Lower leg skin (tissue), 4 donors: ENCODE measurements around the gene CHIC2. TPM values are rescaled to one million over a fixed set of nuclear protein-coding genes. Genes with fewer than 3 reads are reported as not detected.
"Not testable (repeated sequence)": the region's sequence is repeated elsewhere in the genome, so short reads cannot be mapped to it uniquely, and the experiment has no call there.

Source experiments
- DNase-seq, 2 donors: peaks; one replicate each; pipeline ENCODE4 v3.0.0-alpha.2; 2019; ENCODE audit warnings: low spot score in 2 of 2
- H3K4me3 ChIP-seq: fragments of 200-600 bp; sonication (generic); 2 replicates; pipeline ENCODE4 v1.5.1; 2017; ENCODE audit warnings: mild to moderate bottlenecking, low read depth; ENCODE audit not compliant: poor library complexity, severe bottlenecking
- CTCF ChIP-seq, 3 donors: fragments of 450-650 bp; IDR thresholded peaks; one replicate each; pipeline ENCODE4 v1.5.1; 2016; ENCODE audit warnings: antibody characterized with exemption in 3 of 3, mild to moderate bottlenecking in 3 of 3, moderate library complexity in 2 of 3
- POLR2A ChIP-seq, 2 donors: fragments of 450-650 bp; IDR thresholded peaks; one replicate each; pipeline ENCODE4 v1.6.1; 2016 to 2017; ENCODE audit warnings: antibody characterized with exemption in 2 of 2, mild to moderate bottlenecking in 1 of 2, moderate library complexity in 1 of 2
- WGBS, 2 donors: methylation state at CpG; one replicate each; pipeline ENCODE4 v1.1.5; 2018; 5-methylcytosine and 5-hydroxymethylcytosine counted together
- intact Hi-C: fragments of 100-400 bp; cut with DNase I; formaldehyde crosslinking; loops from one replicate; pipeline ENCODE4 v1.15.0; 2023; ENCODE audit warnings: low total_unique reads
- total RNA-seq, 4 donors: library from RNA; depleted of rRNA; stranded (reverse); fragments of >200 nt; gene quantifications; one replicate each; pipeline ENCODE4 v1.1.0, GENCODE V29; 2016

Gene CHIC2
- total RNA-seq, 4 donors from 2014 or later: 63.0 to 80.7 (median 69.8) TPM

GRCh38 chr4:54032558-54033135 is 31.8 kb downstream of the CHIC2 start:
- intact Hi-C loops: no loop called here
- 62 to 72% methylated on average over 3 of the region's 3 CpGs for WGBS, 2 donors
- TF ChIP-seq POLR2A (IDR thresholded peaks at IDR 0.05) (no peak), CTCF (IDR thresholded peaks at IDR 0.05) (no peak)

GRCh38 chr4:54027311-54027710 is 37.1 kb downstream of the CHIC2 start:
- TF ChIP-seq POLR2A (IDR thresholded peaks at IDR 0.05) (no peak), CTCF (IDR thresholded peaks at IDR 0.05) (no peak)
- WGBS, 2 donors: 71 to 89% methylated on average over 1 of the region's 1 CpG
- no peak overlapping the region for H3K4me3 ChIP-seq
- no peak for DNase-seq
- intact Hi-C loops: no loop called here

More at GRCh38 chr4:54032558-54033135, 31.8 kb downstream of the CHIC2 start:
- DNase-seq: no peak
- no peak overlapping the region for H3K4me3 ChIP-seq

GRCh38 chr4:54025582-54025981 is 38.8 kb downstream of the CHIC2 start:
- no peak overlapping the region for H3K4me3 ChIP-seq
- intact Hi-C loops: no loop called here
- DNase-seq: no peak
- WGBS, 2 donors: 96 to 98% methylated on average over 7 of the region's 7 CpGs
- TF ChIP-seq CTCF (IDR thresholded peaks at IDR 0.05) (no peak), POLR2A (IDR thresholded peaks at IDR 0.05) (no peak)

GRCh38 chr4:54023019-54023418 is 41.4 kb downstream of the CHIC2 start:
- DNase-seq, H3K4me3 ChIP-seq, intact Hi-C loops: not testable (repeated sequence)
- WGBS, 2 donors: 97% methylated on average over 8 of the region's 8 CpGs

- intact Hi-C loops: no loop called here
Measured at GRCh38 chr4:54017974-54018373, 46.4 kb downstream of the CHIC2 start.

GRCh38 chr4:54017308-54017707 is 47.1 kb downstream of the CHIC2 start:
- WGBS, 2 donors: 93 to 99% methylated on average over 2 of the region's 2 CpGs
- intact Hi-C loops: no loop called here
- TF ChIP-seq CTCF (IDR thresholded peaks at IDR 0.05) (no peak), POLR2A (IDR thresholded peaks at IDR 0.05) (no peak)

More at GRCh38 chr4:54017974-54018373, 46.4 kb downstream of the CHIC2 start:
- DNase-seq: no peak
- 83 to 88% methylated on average over 1 of the region's 1 CpG for WGBS, 2 donors
- no peak overlapping the region for H3K4me3 ChIP-seq
- TF ChIP-seq CTCF (IDR thresholded peaks at IDR 0.05): no peak
- no peak for TF ChIP-seq POLR2A (IDR thresholded peaks at IDR 0.05)

More at GRCh38 chr4:54017308-54017707, 47.1 kb downstream of the CHIC2 start:
- H3K4me3 ChIP-seq: no peak overlapping the region
- DNase-seq: no peak
